RWPE1 (cell line): ENCODE measurements around the gene TATDN3.
A peak's percentile ranks its signal among the peaks of the same experiment; 100 is the strongest.
"Not testable (repeated sequence)": the region's sequence is repeated elsewhere in the genome, so short reads cannot be mapped to it uniquely, and the experiment has no call there.

ENCODE experiments used
- CTCF ChIA-PET: fragments of 350-600 bp; sonication (Branson Sonifier 250); formaldehyde crosslinking; extraction: SDS; loops from one replicate; lab custom pipeline; 2021; lab: Yijun Ruan, JAX
- POLR2A ChIA-PET: fragments of 400-600 bp; formaldehyde crosslinking; extraction: SDS; loops from one replicate; lab custom pipeline; 2020; ENCODE audit warnings: antibody characterized with exemption; ENCODE audit not compliant: low non-redundant PET; lab: Yijun Ruan, JAX
- DNase-seq: peaks from one replicate; pipeline ENCODE4 v3.0.0; 2012; ENCODE audit warnings: low spot score
- H3K27ac ChIP-seq: fragments of 450-650 bp; 2 replicates; pipeline ENCODE4 v1.5.1; 2017
- TF ChIP-seq, protein P1 (sequence below): fragments of 450-650 bp; conservative IDR thresholded peaks from 2 replicates; pipeline ENCODE4 v1.5.1; 2017; ENCODE audit warnings: low read depth, mild to moderate bottlenecking

TATDN3 gene

DNA sequence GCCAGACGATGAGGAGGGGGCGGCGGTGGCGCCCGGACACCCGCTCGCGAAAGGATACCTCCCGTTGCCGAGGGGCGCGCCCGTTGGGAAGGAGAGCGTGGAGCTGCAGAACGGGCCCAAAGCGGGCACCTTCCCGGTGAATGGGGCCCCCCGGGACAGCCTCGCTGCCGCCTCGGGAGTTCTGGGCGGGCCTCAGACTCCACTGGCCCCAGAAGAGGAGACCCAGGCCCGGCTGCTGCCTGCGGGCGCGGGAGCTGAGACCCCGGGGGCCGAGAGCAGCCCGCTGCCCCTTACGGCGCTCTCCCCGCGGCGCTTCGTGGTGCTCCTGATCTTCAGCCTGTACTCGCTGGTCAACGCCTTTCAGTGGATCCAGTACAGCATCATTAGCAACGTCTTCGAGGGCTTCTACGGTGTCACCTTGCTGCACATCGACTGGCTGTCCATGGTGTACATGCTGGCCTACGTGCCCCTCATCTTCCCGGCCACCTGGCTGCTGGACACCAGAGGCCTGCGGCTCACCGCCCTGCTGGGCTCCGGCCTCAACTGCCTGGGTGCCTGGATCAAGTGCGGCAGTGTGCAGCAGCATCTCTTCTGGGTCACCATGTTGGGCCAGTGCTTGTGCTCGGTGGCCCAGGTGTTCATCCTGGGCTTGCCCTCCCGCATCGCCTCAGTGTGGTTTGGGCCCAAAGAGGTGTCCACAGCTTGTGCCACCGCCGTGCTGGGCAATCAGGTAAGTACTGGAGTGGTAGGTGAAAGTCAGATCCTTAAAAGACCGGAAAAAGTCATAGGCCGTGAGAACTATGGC lies 67.0 kb downstream of the TATDN3 start:
- H3K27ac ChIP-seq, result peak overlapping the region; percentile 88
- TF ChIP-seq, protein P1, sequence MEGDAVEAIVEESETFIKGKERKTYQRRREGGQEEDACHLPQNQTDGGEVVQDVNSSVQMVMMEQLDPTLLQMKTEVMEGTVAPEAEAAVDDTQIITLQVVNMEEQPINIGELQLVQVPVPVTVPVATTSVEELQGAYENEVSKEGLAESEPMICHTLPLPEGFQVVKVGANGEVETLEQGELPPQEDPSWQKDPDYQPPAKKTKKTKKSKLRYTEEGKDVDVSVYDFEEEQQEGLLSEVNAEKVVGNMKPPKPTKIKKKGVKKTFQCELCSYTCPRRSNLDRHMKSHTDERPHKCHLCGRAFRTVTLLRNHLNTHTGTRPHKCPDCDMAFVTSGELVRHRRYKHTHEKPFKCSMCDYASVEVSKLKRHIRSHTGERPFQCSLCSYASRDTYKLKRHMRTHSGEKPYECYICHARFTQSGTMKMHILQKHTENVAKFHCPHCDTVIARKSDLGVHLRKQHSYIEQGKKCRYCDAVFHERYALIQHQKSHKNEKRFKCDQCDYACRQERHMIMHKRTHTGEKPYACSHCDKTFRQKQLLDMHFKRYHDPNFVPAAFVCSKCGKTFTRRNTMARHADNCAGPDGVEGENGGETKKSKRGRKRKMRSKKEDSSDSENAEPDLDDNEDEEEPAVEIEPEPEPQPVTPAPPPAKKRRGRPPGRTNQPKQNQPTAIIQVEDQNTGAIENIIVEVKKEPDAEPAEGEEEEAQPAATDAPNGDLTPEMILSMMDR, result no peak
- ChIA-PET CTCF (interaction anchor here (0.6 to 0.7 kb wide), 2 partner anchors 43 to 86 kb away, joined by 3 read pairs; no protein-coding TSS in a partner anchor), POLR2A (interaction anchor here (0.5 kb wide), 2 partner anchors 66 to 1423 kb away, joined by 4 read pairs; partner anchors contain the start of gene SMYD2)
- DNase-seq, result peak; percentile 42

DNA sequence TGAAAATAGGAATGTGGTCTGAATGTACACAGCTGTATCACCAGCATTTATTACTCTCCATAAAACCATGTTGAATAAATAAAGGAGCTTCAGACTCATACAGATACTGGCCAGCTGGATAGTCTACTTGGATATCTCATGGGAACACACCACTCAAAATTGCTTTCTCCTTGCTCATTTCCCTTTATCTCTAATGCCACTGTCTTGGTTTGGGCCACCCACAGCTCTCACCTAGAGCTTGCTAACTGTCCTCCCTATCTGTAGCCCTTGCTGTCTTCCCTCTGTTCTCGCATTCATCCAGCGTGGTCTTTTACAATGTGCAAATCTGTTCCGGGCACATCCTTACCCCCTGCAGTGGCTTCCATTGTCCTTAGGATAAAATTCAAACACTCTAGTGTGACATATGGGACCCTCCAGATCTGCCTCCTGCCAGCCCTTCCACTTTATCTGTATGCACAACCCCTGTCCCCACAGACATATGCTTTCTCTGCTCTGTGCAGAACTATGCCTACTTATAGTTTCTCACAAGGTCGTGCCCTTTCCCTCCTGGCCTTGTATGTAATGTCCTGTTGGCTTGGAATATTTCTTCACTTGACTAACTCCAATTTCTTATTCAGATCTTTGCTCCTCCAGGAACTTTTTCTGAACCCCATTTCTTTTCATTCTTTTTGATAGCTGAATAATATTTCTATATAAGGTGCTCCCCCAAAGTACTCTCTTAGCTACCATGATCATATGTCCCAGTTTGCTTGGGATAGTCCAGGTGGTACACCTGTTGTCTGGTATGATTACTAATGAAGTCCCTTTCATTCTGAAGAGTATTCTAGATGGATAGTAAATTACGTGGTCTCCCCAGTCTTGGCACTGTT lies 69.3 kb downstream of the TATDN3 start:
- CTCF ChIA-PET, result interaction anchor here (0.6 to 1.0 kb wide), 2 partner anchors 8 to 44 kb away, joined by 4 to 7 read pairs; no protein-coding TSS in a partner anchor
- POLR2A ChIA-PET, result no interaction called here
- TF ChIP-seq, protein P1, result no peak
- DNase-seq, result no peak
- H3K27ac ChIP-seq, result no peak overlapping the region

DNA sequence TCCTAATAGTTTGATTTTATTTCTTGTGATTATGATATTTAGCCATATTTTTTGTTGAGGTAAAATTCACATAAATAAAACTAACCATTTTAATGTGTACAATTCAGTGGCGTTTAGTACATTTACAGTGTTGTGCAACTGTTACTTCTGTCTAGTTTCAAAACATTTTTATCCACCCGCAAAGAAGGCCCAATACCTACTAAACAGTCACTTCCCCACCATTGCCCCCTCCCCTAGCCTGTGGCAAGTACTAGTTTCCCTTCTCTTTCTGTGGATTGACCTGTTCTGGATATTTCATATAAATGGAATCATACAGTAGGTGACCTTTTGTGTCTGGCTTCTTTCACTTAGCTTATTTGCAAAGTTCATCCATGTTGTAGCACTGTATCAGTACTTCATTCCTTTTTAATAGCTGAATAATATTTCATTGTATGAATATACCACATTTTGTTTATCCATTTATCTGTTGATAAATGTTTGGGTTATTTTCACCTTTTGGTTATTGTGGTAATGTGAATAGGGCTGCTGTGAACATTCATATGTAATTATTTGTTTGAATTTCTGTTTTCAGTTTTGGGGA lies 70.5 kb downstream of the TATDN3 start:
- no peak overlapping the region for H3K27ac ChIP-seq
- CTCF ChIA-PET, result no interaction called here
- POLR2A ChIA-PET, result no interaction called here
- TF ChIP-seq, protein P1, result no peak
- DNase-seq, result no peak

DNA sequence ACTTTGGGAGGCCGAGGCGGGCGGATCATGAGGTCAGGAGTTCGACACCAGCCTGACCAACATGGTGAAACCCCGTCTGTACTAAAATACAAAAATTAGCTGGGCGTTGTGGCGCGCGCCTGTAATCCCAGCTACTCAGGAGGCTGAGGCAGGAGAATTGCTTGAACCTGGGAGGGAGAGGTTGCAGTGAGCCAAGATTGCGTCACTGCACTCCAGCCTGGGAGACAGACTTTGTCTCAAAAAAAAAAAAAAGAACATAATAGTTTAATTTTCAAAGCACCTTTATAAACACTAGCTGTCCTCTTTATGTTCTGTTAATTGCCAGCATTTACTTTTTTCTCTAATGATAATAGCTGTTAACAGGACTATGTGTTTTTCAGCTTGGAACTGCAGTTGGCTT lies 71.7 kb downstream of the TATDN3 start:
- CTCF ChIA-PET, H3K27ac ChIP-seq, DNase-seq: not testable (repeated sequence)
- POLR2A ChIA-PET, result interaction anchor here (0.7 kb wide), 2 partner anchors 12 to 193 kb away, joined by 4 to 8 read pairs; no protein-coding TSS in a partner anchor

DNA sequence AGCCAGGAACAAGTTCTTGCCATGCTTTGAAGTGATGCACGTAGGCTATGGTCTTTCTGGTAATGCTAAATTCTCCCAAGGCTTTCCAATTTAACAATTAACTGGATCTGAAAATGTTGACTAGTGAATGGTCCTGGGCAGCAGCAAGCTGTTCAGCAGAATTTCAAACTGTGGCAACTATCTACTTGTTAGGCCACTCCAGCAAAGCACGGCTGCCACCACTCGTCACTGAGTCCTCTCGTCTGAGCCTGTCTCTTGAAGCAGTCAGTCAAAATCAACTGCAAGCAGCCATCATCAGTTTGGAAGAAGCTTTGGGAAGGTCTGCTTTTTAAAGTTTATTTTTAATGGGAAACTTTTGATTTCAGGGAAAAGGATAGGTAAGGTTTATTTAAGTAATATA lies 72.5 kb downstream of the TATDN3 start:
- TF ChIP-seq, protein P1, result no peak
- no peak for DNase-seq
- no peak overlapping the region for H3K27ac ChIP-seq
- CTCF ChIA-PET, result no interaction called here
- POLR2A ChIA-PET, result interaction anchor here (0.7 kb wide), 1 partner anchor 12 kb away, joined by 8 read pairs; no protein-coding TSS in a partner anchor
